Upper lobe of left lung (tissue), 4 donors: ENCODE data around the gene REN.

Source experiments
- EP300 ChIP-seq, 4 donors: sonication (generic); formaldehyde crosslinking; IDR thresholded peaks; one replicate each; pipeline ENCODE4 v1.5.1; 2017; ENCODE audit warnings: antibody characterized with exemption in 4 of 4, control low read depth in 2 of 4
- TF ChIP-seq, protein P1 (sequence below), 6 experiments: fragments of 450-650 bp in 4 of 6; fragments of 200-600 bp in 2 of 6; sonication (generic) in 2 of 6; IDR thresholded peaks; one replicate each; pipeline ENCODE4 v1.5.1; 2016 to 2019; ENCODE audit warnings: antibody characterized with exemption in 6 of 6

GRCh38 chr1:204191456-204191855, 25.3 kb upstream of the REN start:
- TF ChIP-seq, protein P1, sequence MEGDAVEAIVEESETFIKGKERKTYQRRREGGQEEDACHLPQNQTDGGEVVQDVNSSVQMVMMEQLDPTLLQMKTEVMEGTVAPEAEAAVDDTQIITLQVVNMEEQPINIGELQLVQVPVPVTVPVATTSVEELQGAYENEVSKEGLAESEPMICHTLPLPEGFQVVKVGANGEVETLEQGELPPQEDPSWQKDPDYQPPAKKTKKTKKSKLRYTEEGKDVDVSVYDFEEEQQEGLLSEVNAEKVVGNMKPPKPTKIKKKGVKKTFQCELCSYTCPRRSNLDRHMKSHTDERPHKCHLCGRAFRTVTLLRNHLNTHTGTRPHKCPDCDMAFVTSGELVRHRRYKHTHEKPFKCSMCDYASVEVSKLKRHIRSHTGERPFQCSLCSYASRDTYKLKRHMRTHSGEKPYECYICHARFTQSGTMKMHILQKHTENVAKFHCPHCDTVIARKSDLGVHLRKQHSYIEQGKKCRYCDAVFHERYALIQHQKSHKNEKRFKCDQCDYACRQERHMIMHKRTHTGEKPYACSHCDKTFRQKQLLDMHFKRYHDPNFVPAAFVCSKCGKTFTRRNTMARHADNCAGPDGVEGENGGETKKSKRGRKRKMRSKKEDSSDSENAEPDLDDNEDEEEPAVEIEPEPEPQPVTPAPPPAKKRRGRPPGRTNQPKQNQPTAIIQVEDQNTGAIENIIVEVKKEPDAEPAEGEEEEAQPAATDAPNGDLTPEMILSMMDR (IDR thresholded peaks at IDR 0.05): no peak
- TF ChIP-seq EP300 (IDR thresholded peaks at IDR 0.05): no peak
